Transverse colon (tissue), 4 donors: ENCODE results near the gene SLC13A4. TPM values are rescaled to one million over a fixed set of nuclear protein-coding genes. Genes with fewer than 3 reads are reported as not detected.

ENCODE experiments used
- DNase-seq: peaks from one replicate; pipeline ENCODE4 v3.0.0-alpha.2; 2019
- H3K27ac ChIP-seq, 4 donors: fragments of 200-600 bp; sonication (generic); 2 replicates each; pipeline ENCODE4 v1.5.1; 2016 to 2018; ENCODE audit warnings: inconsistent platforms in 4 of 4
- H3K27me3 ChIP-seq: fragments of 200-600 bp; sonication (generic); 2 replicates; pipeline ENCODE4 v1.5.1; 2017; ENCODE audit warnings: inconsistent platforms
- H3K36me3 ChIP-seq, 4 donors: fragments of 200-600 bp; sonication (generic); 2 replicates each; pipeline ENCODE4 v1.5.1; 2017 to 2019; ENCODE audit warnings: inconsistent platforms in 4 of 4
- H3K4me1 ChIP-seq, 4 donors: fragments of 200-600 bp; sonication (generic); 2 replicates each; pipeline ENCODE4 v1.5.1; 2017 to 2020; ENCODE audit warnings: inconsistent platforms in 4 of 4
- H3K4me3 ChIP-seq, 4 donors: fragments of 200-600 bp; sonication (generic); 1 replicate in 1 of 4; 2 replicates in 3 of 4; pipeline versions ENCODE4 v1.5.1 to v1.6.1; 2017 to 2019; ENCODE audit warnings: inconsistent platforms in 4 of 4
- H3K9me3 ChIP-seq, 2 donors: fragments of 200-600 bp; sonication (generic); 2 replicates each; pipeline ENCODE4 v1.5.1; 2017 to 2019; ENCODE audit warnings: inconsistent platforms in 2 of 2
- CTCF ChIP-seq, 5 experiments: fragments of 200-600 bp in 3 of 5; fragments of 450-650 bp in 2 of 5; sonication (generic) in 3 of 5; IDR thresholded peaks; 1 replicate in 2 of 5; 2 replicates in 3 of 5; pipeline ENCODE4 v1.5.1; 2016 to 2017; ENCODE audit warnings: antibody characterized with exemption in 5 of 5, inconsistent platforms in 3 of 5, mild to moderate bottlenecking in 2 of 5, moderate library complexity in 1 of 5
- EP300 ChIP-seq: sonication (generic); formaldehyde crosslinking; IDR thresholded peaks from one replicate; pipeline ENCODE4 v1.6.1; 2017; ENCODE audit warnings: antibody characterized with exemption, low read depth
- POLR2A ChIP-seq: fragments of 450-650 bp; IDR thresholded peaks from one replicate; pipeline ENCODE4 v1.6.1; 2016; ENCODE audit warnings: antibody characterized with exemption, mild to moderate bottlenecking, moderate library complexity
- POLR2AphosphoS5 ChIP-seq, 3 donors: sonication (generic); formaldehyde crosslinking; IDR thresholded peaks; one replicate each; pipeline ENCODE4 v1.6.1; 2016; ENCODE audit warnings: antibody characterized with exemption in 3 of 3
- WGBS, 2 donors: methylation state at CpG; one replicate each; pipeline ENCODE4 v1.1.5; 2018; ENCODE audit warnings: low coverage in 1 of 2; 5-methylcytosine and 5-hydroxymethylcytosine counted together
- in situ Hi-C, 4 donors: fragments of 200-750 bp; cut with MboI; loops; one replicate each; pipeline versions ENCODE4 v1.15.0 to v1.15.1; 2017; ENCODE audit warnings: low sequenced_read_pairs in 3 of 4, low pct_ligation_motif_present in 1 of 4, low pct_unique_long_range_greater_than_20kb in 1 of 4
- intact Hi-C: fragments of 100-400 bp; cut with DNase I; formaldehyde crosslinking; loops from one replicate; pipeline ENCODE4 v1.15.1; 2023; ENCODE audit warnings: low total_unique reads
- total RNA-seq, 4 donors: library from RNA; depleted of rRNA; stranded (reverse); fragments of >200 nt; gene quantifications; one replicate each; pipeline ENCODE4 v1.1.0, GENCODE V29; 2016

Gene SLC13A4
- total RNA-seq, 4 donors from 2014 or later: 3.0 to 15.3 TPM; not detected in 2

- WGBS, 2 donors: 0 to 1% methylated on average over 19 to 54 of the region's 60 CpGs
- in situ Hi-C loops: loop anchor here in 3 of 4 donors (25.0 kb wide), 2 partner anchors 300 to 350 kb away; no protein-coding TSS in a partner anchor
- DNase-seq: peak; percentile 98
- TF ChIP-seq POLR2A (peak; percentile 91), POLR2AphosphoS5 (IDR thresholded peaks at IDR 0.05) (peak; percentile 94 to 97 (median 97)), CTCF (IDR thresholded peaks at IDR 0.05) (peak in 2 of 5 experiments; percentile 5 to 86), EP300 (no peak)
- H3K27ac ChIP-seq: peak within 1 kb of the TSS; percentile 91 to 96 (median 95)
- H3K9me3 ChIP-seq: no peaks in the 10 kb centered on the region
- H3K4me3 ChIP-seq: peak within 1 kb of the TSS; percentile 71 to 99 (median 98)
- intact Hi-C loops: loop anchor here (5.0 kb wide), 1 partner anchor 315 kb away; the partner anchor contains the start of gene MTPN
- no peaks in the 10 kb centered on the region for H3K36me3 ChIP-seq
- no peaks in the 10 kb centered on the region for H3K27me3 ChIP-seq
- H3K4me1 ChIP-seq: peaks cover 7 to 31% (median 15%) of the 10 kb centered on the region in 4 donors
Observed at GRCh38 chr7:135662373-135663114, 65.4 kb downstream of the SLC13A4 start, which contains the start of gene STMP1. TSS of gene STMP1 (plus strand) at chr7:135662514.

- Histone ChIP-seq H3K36me3 (no peaks in the 10 kb centered on the region), H3K4me1 (peaks cover 7 to 31% (median 15%) of the 10 kb centered on the region in 4 donors), H3K27ac (peak overlapping the region; percentile 91 to 96 (median 95)), H3K4me3 (peak overlapping the region; percentile 34 to 98 (median 84)), H3K27me3 (no peaks in the 10 kb centered on the region), H3K9me3 (no peaks in the 10 kb centered on the region)
- in situ Hi-C loops: loop anchor here in 3 of 4 donors (25.0 kb wide), 2 partner anchors 300 to 350 kb away; no protein-coding TSS in a partner anchor
- WGBS, 2 donors: 5% methylated on average over 17 of the region's 17 CpGs; no CpG with 5 or more reads in 1 of the 2 donors
- peak in 4 of 5 experiments; percentile 75 to 94 (median 84) for TF ChIP-seq CTCF (IDR thresholded peaks at IDR 0.05)
- TF ChIP-seq POLR2AphosphoS5 (IDR thresholded peaks at IDR 0.05): no peak
- TF ChIP-seq EP300: no peak
- no peak for TF ChIP-seq POLR2A
- intact Hi-C loops: loop anchor here (5.0 kb wide), 1 partner anchor 315 kb away; the partner anchor contains the start of gene MTPN
- no peak for DNase-seq
Observed at GRCh38 chr7:135662123-135662372, 65.9 kb downstream of the SLC13A4 start.

- intact Hi-C loops (loop anchor here (5.0 kb wide), 1 partner anchor 316 kb away; the partner anchor contains the start of gene MTPN), in situ Hi-C loops (loop anchor here in 3 of 4 donors (25.0 kb wide), 2 partner anchors 301 to 351 kb away; no protein-coding TSS in a partner anchor)
- DNase-seq: no peak
- H3K9me3 ChIP-seq: no peaks in the 10 kb centered on the region
- H3K36me3 ChIP-seq: no peaks in the 10 kb centered on the region
- 56 to 87% methylated on average over 4 to 14 of the region's 14 CpGs for WGBS, 2 donors
- no peaks in the 10 kb centered on the region for H3K27me3 ChIP-seq
- no peak for TF ChIP-seq POLR2AphosphoS5 (IDR thresholded peaks at IDR 0.05)
- no peak for TF ChIP-seq POLR2A
- no peak for TF ChIP-seq EP300
- H3K27ac ChIP-seq: peak overlapping the region; percentile 91 to 96 (median 95)
- peak overlapping the region; percentile 34 to 98 (median 84) for H3K4me3 ChIP-seq
- H3K4me1 ChIP-seq: peaks cover 7 to 31% (median 15%) of the 10 kb centered on the region in 4 donors
Observed at GRCh38 chr7:135661311-135662122, 66.5 kb downstream of the SLC13A4 start.

- no peaks in the 10 kb centered on the region for H3K36me3 ChIP-seq
- no peak for DNase-seq
- no peak overlapping the region for H3K27ac ChIP-seq
- no peak for TF ChIP-seq POLR2A
- no peak for TF ChIP-seq POLR2AphosphoS5 (IDR thresholded peaks at IDR 0.05)
- TF ChIP-seq EP300: no peak
- no peak for TF ChIP-seq CTCF (IDR thresholded peaks at IDR 0.05)
- intact Hi-C loops: no loop called here
- H3K4me1 ChIP-seq: peaks cover 7 to 21% (median 14%) of the 10 kb centered on the region in 4 donors
- no peak overlapping the region for H3K4me3 ChIP-seq
- WGBS, 2 donors: 81 to 83% methylated on average over 5 to 9 of the region's 9 CpGs
- in situ Hi-C loops: loop anchor here in 3 of 4 donors (25.0 kb wide), 2 partner anchors 303 to 353 kb away; no protein-coding TSS in a partner anchor
- no peaks in the 10 kb centered on the region for H3K27me3 ChIP-seq
- H3K9me3 ChIP-seq: no peaks in the 10 kb centered on the region
Observed at GRCh38 chr7:135659159-135659846, 68.7 kb downstream of the SLC13A4 start.
